ENCODE data around the gene VOPP1. TPM values are rescaled to one million over a fixed set of nuclear protein-coding genes. Genes with fewer than 3 reads are reported as not detected.

The VOPP1 gene
- total RNA-seq, 4 donors from 2014 or later = 15.1 to 29.8 (median 22.9) TPM

DNA sequence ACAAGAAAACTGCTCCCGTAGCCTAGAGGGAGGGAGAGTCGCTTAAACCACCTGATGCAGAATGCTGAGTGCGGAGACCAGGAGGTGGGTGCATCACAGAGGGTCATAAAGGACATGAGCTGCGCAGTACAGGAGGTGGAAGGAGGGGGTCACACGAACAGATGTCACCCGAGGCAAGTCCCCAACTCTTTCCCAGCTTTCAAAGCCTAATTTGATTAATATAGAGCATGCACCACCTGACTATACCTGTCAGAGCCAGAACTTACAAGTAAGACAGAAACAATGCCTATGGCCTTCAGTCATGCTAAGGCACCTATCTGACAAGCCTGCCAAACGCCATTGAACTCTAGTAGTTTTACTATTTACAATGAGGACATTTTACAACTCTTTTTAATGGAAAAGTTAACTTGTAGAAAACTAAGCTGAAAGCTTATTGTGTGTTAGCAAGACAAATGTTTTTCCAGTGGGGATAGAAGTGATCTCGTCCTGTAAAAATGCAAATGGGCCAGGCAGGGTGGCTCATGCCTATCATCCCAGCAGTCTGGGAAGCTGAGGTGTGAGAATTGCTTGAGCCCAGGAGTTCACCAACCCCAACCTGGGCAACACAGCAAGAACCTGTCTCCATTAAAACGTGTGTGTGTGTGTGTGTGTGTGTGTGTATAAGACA lies 1.1 kb upstream of the VOPP1 start:
- no peak overlapping the region for H3K4me3 ChIP-seq (ENCODE audit: low read depth, poor library complexity, severe bottlenecking)
- TF ChIP-seq, protein P1, sequence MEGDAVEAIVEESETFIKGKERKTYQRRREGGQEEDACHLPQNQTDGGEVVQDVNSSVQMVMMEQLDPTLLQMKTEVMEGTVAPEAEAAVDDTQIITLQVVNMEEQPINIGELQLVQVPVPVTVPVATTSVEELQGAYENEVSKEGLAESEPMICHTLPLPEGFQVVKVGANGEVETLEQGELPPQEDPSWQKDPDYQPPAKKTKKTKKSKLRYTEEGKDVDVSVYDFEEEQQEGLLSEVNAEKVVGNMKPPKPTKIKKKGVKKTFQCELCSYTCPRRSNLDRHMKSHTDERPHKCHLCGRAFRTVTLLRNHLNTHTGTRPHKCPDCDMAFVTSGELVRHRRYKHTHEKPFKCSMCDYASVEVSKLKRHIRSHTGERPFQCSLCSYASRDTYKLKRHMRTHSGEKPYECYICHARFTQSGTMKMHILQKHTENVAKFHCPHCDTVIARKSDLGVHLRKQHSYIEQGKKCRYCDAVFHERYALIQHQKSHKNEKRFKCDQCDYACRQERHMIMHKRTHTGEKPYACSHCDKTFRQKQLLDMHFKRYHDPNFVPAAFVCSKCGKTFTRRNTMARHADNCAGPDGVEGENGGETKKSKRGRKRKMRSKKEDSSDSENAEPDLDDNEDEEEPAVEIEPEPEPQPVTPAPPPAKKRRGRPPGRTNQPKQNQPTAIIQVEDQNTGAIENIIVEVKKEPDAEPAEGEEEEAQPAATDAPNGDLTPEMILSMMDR (IDR thresholded peaks at IDR 0.05) = no peak
- TF ChIP-seq POLR2A (IDR thresholded peaks at IDR 0.05) = no peak
- intact Hi-C loops (cut with DNase I; ENCODE audit: low total_unique reads) = no loop called here
- 44 to 47% methylated on average over 9 of the region's 9 CpGs for WGBS, 2 donors
- no peak for DNase-seq (ENCODE audit: low spot score in 2 of 2)

DNA sequence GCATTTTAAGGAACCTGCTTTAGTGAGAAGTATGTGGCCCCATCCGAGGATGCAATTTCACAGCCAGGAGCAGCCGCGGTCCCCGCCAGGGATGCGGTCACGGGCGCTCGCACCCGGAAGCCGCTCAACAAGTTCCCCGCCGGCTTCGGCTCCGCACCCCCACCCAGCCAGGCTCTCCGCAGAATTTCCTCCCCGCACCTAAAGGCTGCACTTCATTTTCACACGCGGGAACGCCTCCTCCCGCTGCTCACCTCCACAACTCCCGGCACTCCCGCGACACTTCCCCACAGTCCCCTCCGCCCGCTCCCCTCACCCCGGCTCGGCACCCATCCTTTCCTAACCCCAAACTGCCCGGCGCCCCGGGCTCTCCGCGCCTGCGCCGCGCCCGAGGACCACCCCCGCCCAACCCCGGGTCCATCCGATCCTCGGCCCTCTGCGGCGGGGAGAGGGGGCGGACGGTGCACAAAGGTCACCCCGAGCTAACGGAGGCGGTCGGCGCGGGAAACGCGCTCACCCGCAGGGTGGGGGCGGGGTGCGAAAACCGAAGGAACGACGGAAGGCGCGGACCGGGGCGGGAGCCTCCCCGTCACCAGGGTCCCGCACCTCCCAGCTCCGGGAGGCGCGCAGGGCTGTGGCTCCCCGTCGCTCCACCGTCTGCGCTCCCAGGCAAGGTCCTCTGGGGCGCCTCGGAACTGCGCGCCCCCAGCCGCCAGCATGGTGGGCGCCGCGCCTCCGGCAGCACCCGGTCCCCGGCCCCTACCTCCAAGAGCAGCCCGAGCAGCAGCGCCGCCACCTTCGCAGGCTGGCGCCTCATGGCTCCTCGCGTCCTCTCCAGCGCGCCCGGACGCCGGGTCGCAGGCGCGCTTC lies 558 bp downstream of the VOPP1 start:
- TF ChIP-seq, protein P1 (IDR thresholded peaks at IDR 0.05) = no peak
- no peak for TF ChIP-seq POLR2A (IDR thresholded peaks at IDR 0.05)
- intact Hi-C loops (cut with DNase I; ENCODE audit: low total_unique reads) = no loop called here
- H3K4me3 ChIP-seq (ENCODE audit: low read depth, poor library complexity, severe bottlenecking) = peak overlapping the region; percentile 78
- DNase-seq (ENCODE audit: low spot score in 2 of 2) = peak; percentile 38 to 94
- 1% methylated on average over 41 to 49 of the region's 97 CpGs for WGBS, 2 donors

DNA sequence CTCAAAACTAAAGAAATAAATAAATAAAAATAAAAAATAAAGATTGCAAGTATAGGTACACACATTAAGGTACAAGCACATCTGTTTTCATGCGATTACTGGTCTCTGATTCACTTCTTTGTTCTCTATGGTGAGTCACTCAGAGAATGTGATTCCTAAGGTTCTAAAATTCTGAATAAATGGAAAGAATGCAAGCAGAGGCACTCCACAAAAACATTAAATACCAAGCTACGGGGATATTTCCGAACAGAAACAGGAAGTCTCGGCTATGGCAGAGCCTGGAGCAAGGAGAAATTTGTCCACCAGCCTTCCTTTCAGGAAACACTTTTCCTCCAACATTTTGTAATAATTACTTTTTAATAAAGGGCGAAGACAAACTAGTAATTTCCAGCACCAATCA lies 1.4 kb downstream of the VOPP1 start:
- H3K4me3 ChIP-seq (ENCODE audit: low read depth, poor library complexity, severe bottlenecking) = peak overlapping the region; percentile 78
- no peak for TF ChIP-seq POLR2A (IDR thresholded peaks at IDR 0.05)
- TF ChIP-seq, protein P1 (IDR thresholded peaks at IDR 0.05) = no peak
- 16 to 17% methylated on average over 5 of the region's 5 CpGs for WGBS, 2 donors
- no peak for DNase-seq (ENCODE audit: low spot score in 2 of 2)
- intact Hi-C loops (cut with DNase I; ENCODE audit: low total_unique reads) = no loop called here

DNA sequence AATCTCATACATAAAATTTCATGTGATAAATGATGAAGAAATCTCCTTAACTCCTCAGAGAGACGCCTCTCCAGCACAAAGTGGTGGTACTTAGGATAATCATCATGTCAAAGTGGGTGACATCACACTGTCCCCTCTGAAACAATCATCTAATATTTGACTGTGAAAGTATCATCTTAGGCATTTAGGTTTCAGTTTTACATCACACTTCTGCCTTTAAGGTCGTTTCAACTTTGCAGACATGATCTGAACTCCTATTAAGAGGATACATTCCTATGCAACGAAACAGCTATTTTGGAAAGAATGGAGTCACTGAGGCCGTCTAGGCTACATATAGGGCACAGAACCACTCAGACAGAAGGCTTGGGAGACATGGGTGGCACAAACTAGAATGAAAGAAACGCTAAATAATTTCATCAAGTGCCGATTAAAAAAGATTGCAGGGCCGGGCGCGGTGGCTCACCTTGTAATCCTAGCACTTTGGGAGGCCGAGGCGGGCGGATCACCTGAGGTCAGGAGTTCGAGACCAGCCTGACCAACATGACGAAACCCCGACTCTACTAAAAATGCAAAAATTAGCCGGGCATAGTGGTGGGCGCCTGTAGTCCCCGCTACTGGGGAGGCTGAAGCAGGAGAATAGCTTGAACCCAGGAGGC lies 2.0 kb downstream of the VOPP1 start:
- peak in 1 of 2 donors; percentile 76 for DNase-seq (ENCODE audit: low spot score in 2 of 2)
- intact Hi-C loops (cut with DNase I; ENCODE audit: low total_unique reads) = no loop called here
- H3K4me3 ChIP-seq (ENCODE audit: low read depth, poor library complexity, severe bottlenecking) = no peak overlapping the region
- TF ChIP-seq, protein P1 (IDR thresholded peaks at IDR 0.05) = no peak
- TF ChIP-seq POLR2A (IDR thresholded peaks at IDR 0.05) = no peak
- 80 to 82% methylated on average over 18 of the region's 18 CpGs for WGBS, 2 donors

DNA sequence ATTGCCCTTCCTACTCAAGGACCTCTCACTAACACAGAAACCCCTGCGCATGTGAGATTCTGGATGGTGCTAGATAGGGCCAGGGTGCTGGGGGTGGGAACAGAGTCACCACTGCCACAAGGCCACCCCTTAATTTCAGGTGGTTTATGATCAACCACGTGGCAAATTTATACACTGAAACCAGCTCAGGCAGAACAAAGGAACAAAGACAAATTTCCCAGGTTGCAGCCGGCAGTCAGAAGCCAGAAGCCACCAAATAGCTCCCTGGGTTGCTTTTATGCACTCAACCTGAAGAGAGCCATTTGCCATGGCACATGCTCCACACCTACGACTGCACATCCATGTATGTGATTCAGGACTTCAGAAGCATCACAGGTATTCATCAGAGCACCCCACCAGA lies 2.5 kb downstream of the VOPP1 start:
- DNase-seq (ENCODE audit: low spot score in 2 of 2) = peak in 1 of 2 donors; percentile 69
- WGBS, 2 donors = 66 to 76% methylated on average over 4 of the region's 4 CpGs
- H3K4me3 ChIP-seq (ENCODE audit: low read depth, poor library complexity, severe bottlenecking) = no peak overlapping the region
- TF ChIP-seq POLR2A (IDR thresholded peaks at IDR 0.05) = no peak
- TF ChIP-seq, protein P1 (IDR thresholded peaks at IDR 0.05) = no peak
- intact Hi-C loops (cut with DNase I; ENCODE audit: low total_unique reads) = no loop called here
